Astrocyte (in vitro differentiated cells and primary cell): Measurements from ENCODE around the gene ATXN7L1.

Experiments used
- CTCF ChIP-seq: IDR thresholded peaks from 2 replicates; pipeline ENCODE4 v1.5.1; 2011; ENCODE audit warnings: low read depth, mild to moderate bottlenecking, inconsistent platforms, low read length, moderate library complexity; ENCODE audit not compliant: insufficient read depth
- EZH2 ChIP-seq: IDR thresholded peaks from 2 replicates; pipeline ENCODE4 v1.6.1; 2012; ENCODE audit warnings: mild to moderate bottlenecking, low read length, inconsistent platforms; ENCODE audit not compliant: insufficient read depth

GRCh38 chr7:105815576-105815975 lies 60.8 kb downstream of the ATXN7L1 start:
- no peak for TF ChIP-seq CTCF
- no peak for TF ChIP-seq EZH2
